Smooth muscle cell (in vitro differentiated cells): ENCODE results near the gene SCGB1D1. TPM values are rescaled to one million over a fixed set of nuclear protein-coding genes. Genes with fewer than 3 reads are reported as not detected.

Source experiments
- DNase-seq: peaks from one replicate; lab custom pipeline; 2025; ENCODE audit not compliant: unreplicated experiment; lab: John Stamatoyannopoulos, UW
- H2AFZ ChIP-seq: fragments of 200-600 bp; sonication (generic); 2 replicates; pipeline ENCODE4 v1.6.0; 2016; ENCODE audit warnings: antibody characterized with exemption, low read depth, mild to moderate bottlenecking
- H3F3A ChIP-seq: fragments of 200-600 bp; sonication (generic); 2 replicates; pipeline ENCODE4 v1.6.0; 2017; ENCODE audit warnings: antibody characterized with exemption, low read depth
- H3K27ac ChIP-seq: fragments of 200-600 bp; sonication (generic); 2 replicates; pipeline ENCODE4 v1.5.1; 2016; ENCODE audit warnings: low read depth, mild to moderate bottlenecking
- H3K27me3 ChIP-seq: fragments of 200-600 bp; sonication (generic); 2 replicates; pipeline ENCODE4 v1.6.1; 2016; ENCODE audit warnings: low read depth, mild to moderate bottlenecking
- H3K36me3 ChIP-seq: fragments of 200-600 bp; sonication (generic); 2 replicates; pipeline ENCODE4 v1.5.1; 2016; ENCODE audit warnings: low read depth
- H3K4me1 ChIP-seq: fragments of 200-600 bp; sonication (generic); 2 replicates; pipeline ENCODE4 v1.5.1; 2016; ENCODE audit warnings: low read depth
- H3K4me2 ChIP-seq: fragments of 200-600 bp; sonication (generic); 2 replicates; pipeline ENCODE4 v1.6.0; 2016; ENCODE audit warnings: mild to moderate bottlenecking
- H3K4me3 ChIP-seq: fragments of 200-600 bp; sonication (generic); 2 replicates; pipeline ENCODE4 v1.5.1; 2016; ENCODE audit warnings: mild to moderate bottlenecking
- H3K79me2 ChIP-seq: fragments of 200-600 bp; sonication (generic); 2 replicates; pipeline ENCODE4 v1.6.0; 2016; ENCODE audit warnings: low read depth, mild to moderate bottlenecking
- H3K9ac ChIP-seq: fragments of 200-600 bp; sonication (generic); 2 replicates; pipeline ENCODE4 v1.6.0; 2016; ENCODE audit warnings: low read depth
- H3K9me3 ChIP-seq: fragments of 200-600 bp; sonication (generic); replicated peaks from 2 replicates; pipeline ENCODE4 v1.5.1; 2016; ENCODE audit warnings: low read depth
- H4K20me1 ChIP-seq: fragments of 200-600 bp; sonication (generic); 2 replicates; pipeline ENCODE4 v1.6.0; 2016; ENCODE audit warnings: low read depth
- CTCF ChIP-seq: fragments of 200-600 bp; sonication (generic); IDR thresholded peaks from 2 replicates; pipeline ENCODE4 v1.5.1; 2017; ENCODE audit warnings: borderline replicate concordance, mild to moderate bottlenecking, antibody characterized with exemption; ENCODE audit not compliant: insufficient read depth, poor library complexity, severe bottlenecking
- WGBS: methylation state at CpG from one replicate; pipeline ENCODE4 v1.1.7; 2016; ENCODE audit warnings: low lambda C conversion rate; 5-methylcytosine and 5-hydroxymethylcytosine counted together
- polyA plus RNA-seq: library from polyadenylated mRNA; unstranded; fragments of >200 nt; fragmentation: Nextera tagmentation; extraction: Ambion mirVana; gene quantifications from 2 replicates; pipeline ENCODE4 v1.2.1, GENCODE V29; 2016
- total RNA-seq: library from RNA; depleted of rRNA; stranded (reverse); fragments of >200 nt; gene quantifications from 2 replicates; pipeline ENCODE4 v1.2.3, GENCODE V29; 2014

The SCGB1D1 gene
- total and polyA plus RNA-seq, 2 experiments from 2014 or later = not detected

- H3K4me3 ChIP-seq = no peak overlapping the region
- H3K4me2 ChIP-seq = no peak overlapping the region
- no peaks in the 10 kb centered on the region for H4K20me1 ChIP-seq
- no peaks in the 10 kb centered on the region for H3K9me3 ChIP-seq
- H3K79me2 ChIP-seq = no peaks in the 10 kb centered on the region
- no peak overlapping the region for H3K9ac ChIP-seq
- H3K27me3 ChIP-seq = no peaks in the 10 kb centered on the region
- H3K27ac ChIP-seq = no peak overlapping the region
- no peaks in the 10 kb centered on the region for H3K4me1 ChIP-seq
- no peaks in the 10 kb centered on the region for H3K36me3 ChIP-seq
- no peaks in the 10 kb centered on the region for H3F3A ChIP-seq
- WGBS = 95% methylated on average over 8 of the region's 10 CpGs
- H2AFZ ChIP-seq = no peak overlapping the region
- no peak for TF ChIP-seq CTCF
- DNase-seq = no peak
These were observed 41.6 kb upstream of the SCGB1D1 start for GRCh38 chr11:62148271-62148980.

- H3K27ac ChIP-seq = no peak overlapping the region
- H3F3A ChIP-seq = no peaks in the 10 kb centered on the region
- H3K79me2 ChIP-seq = no peaks in the 10 kb centered on the region
- H3K4me3 ChIP-seq = no peak overlapping the region
- no peak overlapping the region for H3K9ac ChIP-seq
- no peaks in the 10 kb centered on the region for H3K9me3 ChIP-seq
- WGBS = 94% methylated on average over 17 of the region's 17 CpGs
- no peak overlapping the region for H2AFZ ChIP-seq
- H3K4me2 ChIP-seq = no peak overlapping the region
- TF ChIP-seq CTCF = no peak
- H3K27me3 ChIP-seq = no peaks in the 10 kb centered on the region
- no peaks in the 10 kb centered on the region for H3K4me1 ChIP-seq
- no peaks in the 10 kb centered on the region for H4K20me1 ChIP-seq
- no peak for DNase-seq
- H3K36me3 ChIP-seq = no peaks in the 10 kb centered on the region
These were observed 39.8 kb upstream of the SCGB1D1 start for GRCh38 chr11:62149986-62150886.

DNA sequence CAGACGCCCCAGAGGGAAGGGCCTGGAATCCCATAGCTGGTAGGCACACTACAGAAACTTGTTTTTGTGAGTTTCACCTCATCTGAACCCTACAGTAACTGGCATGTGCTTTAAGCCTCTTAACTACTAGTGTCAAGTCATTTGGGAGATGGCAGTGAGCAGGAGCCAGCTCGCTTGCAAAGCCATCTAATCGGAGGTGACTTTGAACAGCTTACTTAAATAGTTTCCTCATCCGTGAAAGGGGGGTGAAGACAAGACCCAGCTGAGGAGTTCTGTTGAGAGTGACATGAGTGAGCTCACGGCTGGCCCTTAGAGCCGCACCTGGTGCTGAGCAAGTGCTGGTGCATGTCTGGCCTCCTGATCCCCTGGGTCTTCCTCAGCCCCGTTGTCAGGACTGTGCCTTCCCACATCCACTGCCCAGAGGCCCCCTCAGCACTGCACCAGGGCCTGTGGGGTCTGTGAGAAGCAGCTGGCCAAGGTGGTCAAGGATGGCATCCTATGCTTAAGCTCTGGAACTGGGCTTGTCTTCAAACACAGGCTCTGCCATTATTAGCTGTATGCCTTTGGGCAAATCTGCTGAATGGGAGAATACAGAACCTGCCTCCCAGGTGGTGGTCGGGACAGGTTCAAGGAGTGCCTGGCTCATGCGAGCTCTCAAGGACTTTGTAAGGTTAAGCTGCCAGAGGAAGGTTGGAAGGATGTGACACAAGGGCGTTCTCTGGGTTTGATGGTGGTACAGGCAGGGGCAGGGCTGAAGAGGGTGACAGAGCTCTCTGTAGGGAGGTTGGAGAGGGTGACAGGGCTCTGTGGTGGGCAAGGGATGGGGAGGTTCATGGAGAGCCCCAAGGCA, 38.9 kb upstream of the SCGB1D1 start:
- no peak overlapping the region for H3K27ac ChIP-seq
- no peaks in the 10 kb centered on the region for H3K36me3 ChIP-seq
- no peaks in the 10 kb centered on the region for H3K9me3 ChIP-seq
- H2AFZ ChIP-seq = no peak overlapping the region
- H3K4me2 ChIP-seq = no peak overlapping the region
- no peak for TF ChIP-seq CTCF
- no peaks in the 10 kb centered on the region for H3K27me3 ChIP-seq
- no peaks in the 10 kb centered on the region for H4K20me1 ChIP-seq
- no peak for DNase-seq
- H3K4me3 ChIP-seq = no peak overlapping the region
- 95% methylated on average over 10 of the region's 10 CpGs for WGBS
- H3K79me2 ChIP-seq = no peaks in the 10 kb centered on the region
- no peak overlapping the region for H3K9ac ChIP-seq
- no peaks in the 10 kb centered on the region for H3K4me1 ChIP-seq
- no peaks in the 10 kb centered on the region for H3F3A ChIP-seq
